GM12801 (cell line): ENCODE results near the gene OSGEPL1.

Source experiments
- CTCF ChIP-seq: IDR thresholded peaks from one replicate; pipeline ENCODE4 v1.5.1; 2011; ENCODE audit warnings: control low read depth; ENCODE audit not compliant: insufficient read length; ENCODE audit errors: extremely low read depth

OSGEPL1 gene

GRCh38 chr2:189723192-189723591, 39.4 kb downstream of the OSGEPL1 start:
- TF ChIP-seq CTCF = no peak

DNA sequence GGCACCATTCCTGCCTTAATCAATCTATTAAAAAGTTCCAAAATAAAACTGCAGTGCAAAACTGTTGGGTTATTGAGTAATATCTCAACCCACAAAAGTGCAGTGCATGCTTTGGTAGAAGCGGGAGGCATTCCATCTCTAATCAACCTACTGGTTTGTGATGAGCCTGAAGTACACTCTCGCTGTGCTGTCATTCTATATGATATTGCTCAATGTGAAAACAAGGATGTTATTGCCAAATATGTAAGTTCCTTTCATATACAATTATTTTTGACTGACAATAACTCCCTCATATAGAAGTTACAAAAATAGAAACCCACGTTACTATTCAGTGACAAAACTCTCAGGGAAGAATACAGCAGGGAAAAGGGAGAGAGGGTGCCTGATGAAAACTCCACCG, 43.0 kb downstream of the OSGEPL1 start:
- no peak for TF ChIP-seq CTCF

GRCh38 chr2:189709501-189710221, 52.9 kb downstream of the OSGEPL1 start:
- no peak for TF ChIP-seq CTCF

- TF ChIP-seq CTCF = no peak
Measured at GRCh38 chr2:189702071-189702470, 60.5 kb downstream of the OSGEPL1 start.

GRCh38 chr2:189700681-189701080, 61.9 kb downstream of the OSGEPL1 start:
- no peak for TF ChIP-seq CTCF

DNA sequence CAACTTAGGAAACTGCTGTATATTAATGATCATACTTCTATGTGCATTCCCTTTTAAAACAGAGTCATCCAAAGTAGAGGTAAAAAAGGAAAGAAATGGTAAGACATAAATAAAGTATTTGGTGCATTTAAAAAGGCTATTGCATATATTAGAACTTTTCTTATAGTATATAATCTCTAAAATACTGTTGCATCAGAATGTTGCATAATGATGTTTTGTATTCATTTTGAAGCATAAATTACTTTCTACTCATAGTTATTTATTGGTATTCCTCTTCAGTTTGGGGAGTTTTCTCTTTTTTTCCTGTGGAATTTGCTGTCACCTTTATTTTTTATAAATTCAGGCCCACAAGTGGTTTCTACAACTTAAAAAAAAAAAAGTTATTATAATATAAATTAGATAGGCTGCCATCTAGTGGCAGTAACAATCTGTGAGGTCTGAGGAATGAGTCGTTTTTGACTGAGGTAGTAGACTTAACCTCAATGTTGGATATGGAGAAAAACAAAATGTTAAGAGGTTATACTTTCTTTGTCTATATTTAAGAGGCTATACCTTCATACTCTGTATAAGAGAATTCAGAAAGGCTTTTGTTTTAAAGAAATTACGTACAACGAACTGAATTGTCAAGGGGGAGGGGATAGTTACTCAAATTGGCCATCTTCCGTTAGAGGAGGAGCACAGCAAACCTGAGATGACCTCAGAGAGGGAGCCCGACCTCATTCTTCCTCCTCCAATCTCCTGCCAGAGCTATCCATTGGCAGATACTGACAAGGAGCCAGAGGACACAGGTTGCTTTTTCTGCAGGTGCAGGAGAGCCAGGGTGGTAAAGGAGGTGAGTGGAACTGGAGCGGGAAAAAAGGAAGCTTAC, 64.3 kb downstream of the OSGEPL1 start:
- no peak for TF ChIP-seq CTCF
